Measurements from ENCODE around the gene RPS15A. TPM values are rescaled to one million over a fixed set of nuclear protein-coding genes. Genes with fewer than 3 reads are reported as not detected.
A peak's percentile ranks its signal among the peaks of the same experiment; 100 is the strongest.

RPS15A gene
- polyA plus RNA-seq, 1 experiment, result 2,792 TPM

DNA sequence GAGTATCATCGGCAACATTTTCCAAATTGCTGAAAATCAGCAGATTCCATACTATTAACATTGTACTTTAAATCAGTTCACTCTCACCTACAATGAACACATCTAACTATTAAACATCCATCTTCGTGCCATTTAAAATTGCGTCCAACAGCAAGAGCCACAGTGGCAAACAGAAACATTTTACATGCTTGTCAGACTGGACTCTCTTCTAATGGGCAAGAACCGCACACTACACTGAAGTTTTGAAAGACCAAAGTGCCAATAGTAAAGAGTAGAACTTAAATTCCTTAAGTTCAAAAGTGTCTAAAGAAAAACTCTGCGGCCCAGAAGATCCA, 652 bp downstream of the RPS15A start:
- H3K27me3 ChIP-seq (ENCODE audit: control insufficient read depth, insufficient read depth, low read length), result no peaks in the 10 kb centered on the region
- peak overlapping the region; percentile 82 for H3K4me3 ChIP-seq (ENCODE audit: low read depth, low read length)
- ChIA-PET POLR2A (interaction anchor here (1.5 kb wide), 1 partner anchor 11 kb away, joined by 31 read pairs; the partner anchor contains the start of gene ARL6IP1), CTCF (interaction anchor here (6.8 kb wide), 1 partner anchor 12 kb away, joined by 44 read pairs; the partner anchor contains the start of gene ARL6IP1)
- TF ChIP-seq, protein P1, sequence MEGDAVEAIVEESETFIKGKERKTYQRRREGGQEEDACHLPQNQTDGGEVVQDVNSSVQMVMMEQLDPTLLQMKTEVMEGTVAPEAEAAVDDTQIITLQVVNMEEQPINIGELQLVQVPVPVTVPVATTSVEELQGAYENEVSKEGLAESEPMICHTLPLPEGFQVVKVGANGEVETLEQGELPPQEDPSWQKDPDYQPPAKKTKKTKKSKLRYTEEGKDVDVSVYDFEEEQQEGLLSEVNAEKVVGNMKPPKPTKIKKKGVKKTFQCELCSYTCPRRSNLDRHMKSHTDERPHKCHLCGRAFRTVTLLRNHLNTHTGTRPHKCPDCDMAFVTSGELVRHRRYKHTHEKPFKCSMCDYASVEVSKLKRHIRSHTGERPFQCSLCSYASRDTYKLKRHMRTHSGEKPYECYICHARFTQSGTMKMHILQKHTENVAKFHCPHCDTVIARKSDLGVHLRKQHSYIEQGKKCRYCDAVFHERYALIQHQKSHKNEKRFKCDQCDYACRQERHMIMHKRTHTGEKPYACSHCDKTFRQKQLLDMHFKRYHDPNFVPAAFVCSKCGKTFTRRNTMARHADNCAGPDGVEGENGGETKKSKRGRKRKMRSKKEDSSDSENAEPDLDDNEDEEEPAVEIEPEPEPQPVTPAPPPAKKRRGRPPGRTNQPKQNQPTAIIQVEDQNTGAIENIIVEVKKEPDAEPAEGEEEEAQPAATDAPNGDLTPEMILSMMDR (IDR thresholded peaks at IDR 0.05; ENCODE audit: insufficient read depth, low read depth, low read length), result no peak
- peaks cover 9% of the 10 kb centered on the region for H3K36me3 ChIP-seq (ENCODE audit: control insufficient read depth, insufficient read depth, low read length)
- no peak for DNase-seq (ENCODE audit: low read depth)

DNA sequence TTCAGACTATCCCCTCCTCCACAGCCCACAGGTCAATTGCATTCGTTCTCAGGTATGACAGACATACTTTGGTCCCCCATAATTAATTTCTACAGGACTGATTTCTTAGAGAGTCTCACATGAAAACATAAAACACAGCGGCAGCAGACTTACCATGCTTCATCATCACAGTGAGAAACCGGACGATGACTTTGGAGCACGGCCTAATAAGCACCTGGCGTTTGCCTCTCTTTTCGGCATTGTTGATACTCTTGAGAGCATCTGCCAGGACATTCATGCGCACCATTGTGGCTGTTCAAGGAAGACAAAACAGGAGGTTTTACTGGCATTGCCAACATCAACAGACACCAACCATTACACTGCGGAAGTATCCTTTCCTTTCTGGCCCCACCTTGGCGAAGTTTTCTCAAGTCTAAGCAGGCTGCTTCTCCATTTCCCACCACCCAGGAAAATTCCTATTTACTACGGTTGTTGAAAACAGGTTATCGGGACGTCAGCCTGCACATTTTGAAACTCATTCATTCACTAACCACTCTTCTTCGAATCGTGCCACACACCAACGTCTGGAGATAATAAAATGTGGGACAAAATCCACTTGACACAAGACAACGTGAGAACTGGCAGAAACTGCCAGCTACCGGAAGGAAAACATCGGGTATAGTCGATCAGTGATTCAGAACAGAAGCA, 1.2 kb downstream of the RPS15A start:
- ChIA-PET CTCF (interaction anchor here (6.8 kb wide), 1 partner anchor 13 kb away, joined by 44 read pairs; the partner anchor contains the start of gene ARL6IP1), POLR2A (interaction anchor here (0.6 to 1.5 kb wide), 3 partner anchors 11 to 212 kb away, joined by 5 to 31 read pairs (median 15); partner anchors contain the start of gene ARL6IP1)
- peaks cover 10% of the 10 kb centered on the region for H3K36me3 ChIP-seq (ENCODE audit: control insufficient read depth, insufficient read depth, low read length)
- DNase-seq (ENCODE audit: low read depth), result no peak
- H3K27me3 ChIP-seq (ENCODE audit: control insufficient read depth, insufficient read depth, low read length), result no peaks in the 10 kb centered on the region
- TF ChIP-seq, protein P1 (IDR thresholded peaks at IDR 0.05; ENCODE audit: insufficient read depth, low read depth, low read length), result no peak
- H3K4me3 ChIP-seq (ENCODE audit: low read depth, low read length), result peak overlapping the region; percentile 82

DNA sequence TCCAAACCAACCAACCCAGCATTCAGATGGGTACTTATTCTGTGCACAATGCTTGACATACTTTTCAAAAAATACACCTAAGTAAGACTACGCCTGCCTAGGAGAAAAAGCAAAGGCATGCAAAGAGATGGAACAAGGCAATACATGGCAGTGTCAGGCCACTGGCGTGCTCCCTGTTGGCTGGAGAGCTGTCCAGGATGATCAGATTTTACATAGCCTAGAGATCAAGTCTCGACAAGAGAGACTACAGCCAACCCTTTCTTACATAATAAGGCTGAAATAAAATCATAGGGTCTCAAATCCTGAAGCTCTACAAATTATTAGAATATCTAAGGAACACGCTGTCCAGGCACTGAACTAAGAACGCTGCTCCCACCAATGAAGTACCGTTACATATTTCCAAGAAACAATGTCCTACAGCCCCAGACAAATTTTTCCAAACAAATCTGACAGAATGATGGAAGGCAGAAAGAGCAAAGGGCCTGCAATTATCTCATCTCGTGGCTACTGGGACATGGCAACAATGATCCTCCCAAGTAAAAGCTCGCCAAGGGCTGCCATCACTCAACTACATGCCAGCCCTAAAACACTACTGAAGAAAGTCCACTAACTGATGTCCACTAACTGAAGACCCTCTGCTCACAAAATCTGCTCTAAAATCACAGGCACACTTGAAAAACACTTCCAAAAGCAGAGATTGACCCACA, 5.1 kb downstream of the RPS15A start:
- TF ChIP-seq, protein P1 (IDR thresholded peaks at IDR 0.05; ENCODE audit: insufficient read depth, low read depth, low read length), result no peak
- ChIA-PET CTCF (interaction anchor here (1.1 kb wide), 1 partner anchor 16 kb away, joined by 3 read pairs; the partner anchor contains the start of gene ARL6IP1), POLR2A (no interaction called here)
- H3K36me3 ChIP-seq (ENCODE audit: control insufficient read depth, insufficient read depth, low read length), result peaks cover 17% of the 10 kb centered on the region
- H3K4me3 ChIP-seq (ENCODE audit: low read depth, low read length), result no peak overlapping the region
- DNase-seq (ENCODE audit: low read depth), result no peak
- no peaks in the 10 kb centered on the region for H3K27me3 ChIP-seq (ENCODE audit: control insufficient read depth, insufficient read depth, low read length)

DNA sequence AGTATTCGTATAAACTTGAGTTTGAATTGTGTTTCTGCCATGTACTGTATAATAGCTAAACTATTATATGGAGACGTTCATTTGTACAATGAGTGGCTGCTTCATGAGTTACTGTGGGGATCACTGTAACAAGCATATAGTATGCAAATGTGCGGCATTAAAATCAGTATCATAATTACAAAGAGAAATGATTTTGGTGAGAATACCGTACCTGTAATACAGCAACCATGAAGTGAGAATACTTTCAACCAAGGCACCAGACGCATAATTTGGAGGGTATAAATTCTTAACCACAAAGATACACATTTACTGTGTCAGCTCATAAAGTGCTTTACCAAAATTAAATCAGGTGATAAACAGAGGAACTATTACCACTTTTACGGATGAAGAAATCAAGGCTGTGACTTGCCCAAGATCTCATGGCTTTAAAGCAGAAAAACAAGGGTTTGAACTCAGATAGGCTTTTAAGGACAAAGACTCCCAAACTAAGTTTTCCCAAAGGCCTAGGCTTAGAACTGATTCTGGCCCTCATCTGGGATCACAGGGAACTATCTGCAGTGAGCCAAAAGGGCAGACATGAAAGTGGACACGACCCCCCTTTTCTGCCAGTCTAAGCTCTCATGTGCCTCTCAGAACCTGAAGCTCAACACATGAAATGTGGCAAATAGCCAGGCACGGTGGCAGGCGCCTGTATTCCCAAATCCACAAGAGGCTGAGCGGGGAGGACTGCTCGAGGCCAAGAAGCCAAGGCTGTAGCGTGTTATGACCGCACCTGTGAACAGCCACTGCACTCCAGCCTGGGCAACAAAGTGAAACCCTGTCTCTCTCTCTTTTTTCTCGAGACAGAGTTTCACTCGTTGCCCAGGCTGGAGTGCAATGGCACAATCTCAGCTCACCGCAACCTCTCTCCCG, 6.4 kb downstream of the RPS15A start:
- CTCF ChIA-PET, result no interaction called here
- peaks cover 17% of the 10 kb centered on the region for H3K36me3 ChIP-seq (ENCODE audit: control insufficient read depth, insufficient read depth, low read length)

More for the DNA sequence above, 6.4 kb downstream of the RPS15A start:
- Histone ChIP-seq H3K27me3 (ENCODE audit: control insufficient read depth, insufficient read depth, low read length) (no peaks in the 10 kb centered on the region), H3K4me3 (ENCODE audit: low read depth, low read length) (no peak overlapping the region)
- TF ChIP-seq, protein P1 (IDR thresholded peaks at IDR 0.05; ENCODE audit: insufficient read depth, low read depth, low read length), result no peak
- POLR2A ChIA-PET, result no interaction called here
- DNase-seq (ENCODE audit: low read depth), result no peak
